HepG2 (cell line): Measurements from ENCODE around the gene IGFLR1. TPM values are rescaled to one million over a fixed set of nuclear protein-coding genes. Genes with fewer than 3 reads are reported as not detected.

Experiments
- AHDC1 ChIP-seq: sonication (generic); formaldehyde crosslinking; IDR thresholded peaks from 2 replicates; pipeline ENCODE4 v1.5.1; 2020; ENCODE audit warnings: mild to moderate bottlenecking, missing genetic modification reagents, borderline replicate concordance
- BRF2 ChIP-seq: sonication (generic); formaldehyde crosslinking; IDR thresholded peaks from 2 replicates; pipeline ENCODE4 v1.8.1; 2022; ENCODE audit warnings: mild to moderate bottlenecking, missing genetic modification reagents
- CREM ChIP-seq, 2 experiments: sonication (generic) in 1 of 2; formaldehyde crosslinking in 1 of 2; IDR thresholded peaks; 2 replicates each; pipeline versions ENCODE4 v1.4.0 to v1.6.1; 2016 to 2020; ENCODE audit warnings: antibody characterized with exemption in 1 of 2, mild to moderate bottlenecking in 1 of 2, missing genetic modification reagents in 1 of 2
- HHEX ChIP-seq: IDR thresholded peaks from 2 replicates; pipeline ENCODE4 v1.6.1; 2016; ENCODE audit warnings: control low read depth
- NONO ChIP-seq, 2 experiments: fragments of 450-650 bp in 1 of 2; sonication (generic) in 1 of 2; formaldehyde crosslinking in 1 of 2; IDR thresholded peaks in 1 of 2; conservative IDR thresholded peaks in 1 of 2; 2 replicates each; pipeline versions ENCODE4 v1.6.1 to v1.8.0; 2017 to 2022; ENCODE audit warnings: mild to moderate bottlenecking in 1 of 2, missing genetic modification reagents in 1 of 2, moderate library complexity in 1 of 2
- TGIF2 ChIP-seq: IDR thresholded peaks from 2 replicates; pipeline ENCODE4 v1.6.1; 2016; ENCODE audit warnings: control low read depth, missing compliant biosample characterization
- TRIM24 ChIP-seq: sonication (generic); formaldehyde crosslinking; IDR thresholded peaks from 2 replicates; pipeline ENCODE4 v1.8.0; 2022; ENCODE audit warnings: mild to moderate bottlenecking, missing genetic modification reagents
- ZNF205 ChIP-seq: IDR thresholded peaks from 2 replicates; pipeline ENCODE4 v1.6.1; 2018; ENCODE audit warnings: missing biosample characterization, missing genetic modification reagents
- ZNF337 ChIP-seq: sonication (generic); formaldehyde crosslinking; IDR thresholded peaks from 2 replicates; pipeline ENCODE4 v1.5.1; 2020; ENCODE audit warnings: missing genetic modification reagents, low read depth, mild to moderate bottlenecking, borderline replicate concordance
- ZNF382 ChIP-seq: sonication (generic); formaldehyde crosslinking; IDR thresholded peaks from 2 replicates; pipeline ENCODE4 v1.5.0; 2020; ENCODE audit warnings: missing genetic modification reagents, mild to moderate bottlenecking, borderline replicate concordance
- ZNF503 ChIP-seq: sonication (generic); formaldehyde crosslinking; IDR thresholded peaks from 2 replicates; pipeline ENCODE4 v1.4.0; 2020; ENCODE audit warnings: missing genetic modification reagents
- ZNF564 ChIP-seq: sonication (generic); formaldehyde crosslinking; IDR thresholded peaks from 2 replicates; pipeline ENCODE4 v1.8.1; 2023; ENCODE audit warnings: mild to moderate bottlenecking, missing genetic modification reagents
- ZNF609 ChIP-seq: sonication (generic); formaldehyde crosslinking; IDR thresholded peaks from 2 replicates; pipeline ENCODE4 v1.4.0; 2020; ENCODE audit warnings: mild to moderate bottlenecking, missing genetic modification reagents, borderline replicate concordance
- polyA plus RNA-seq, 8 experiments: library from polyadenylated mRNA; depleted of rRNA in 3 of 8; stranded (reverse) in 7 of 8; unstranded in 1 of 8; fragments of >200 nt; fragmentation: Illumina TruSeq in 4 of 8; extraction: Trizol in 4 of 8; gene quantifications; 2 replicates each; pipeline versions ENCODE4 v1.2.1 to v1.2.3, GENCODE V29; 2011 to 2016; ENCODE audit warnings: low read depth in 4 of 8, missing spikeins in 1 of 8, mixed read lengths in 1 of 8; ENCODE audit not compliant: insufficient read depth in 1 of 8
- total RNA-seq, 5 experiments: library from RNA; depleted of rRNA; stranded (reverse); fragments of >200 nt; fragmentation: Illumina TruSeq; extraction: Trizol; gene quantifications; 2 replicates each; pipeline ENCODE4 v1.2.3, GENCODE V29; 2016; ENCODE audit warnings: low read depth in 1 of 5

IGFLR1 gene
- total and polyA plus RNA-seq, 2 of the 13 experiments (the other 11 are each of a cell fraction or from before 2014, with no cell fraction given), result 5.4 to 8.9 TPM

GRCh38 chr19:35748106-35749020 lies 6.1 kb upstream of the IGFLR1 start, which contains the start of gene LIN37 (continued):
- TF ChIP-seq AHDC1 (CRISPR knock-in tag), result no peak
- TF ChIP-seq ZNF609 (CRISPR knock-in tag), result peak; percentile 42; the same call in 1 of the 2 replicates
- no peak; the same call in 1 of the 2 replicates for TF ChIP-seq ZNF503
- no peak for TF ChIP-seq HHEX (CRISPR knock-in tag)
- TF ChIP-seq TGIF2, result no peak
- TF ChIP-seq ZNF337 (CRISPR knock-in tag), result no peak
- TF ChIP-seq ZNF382 (CRISPR knock-in tag), result no peak
- TF ChIP-seq BRF2 (CRISPR knock-in tag), result no peak
- peak; percentile 99 for TF ChIP-seq CREM (IDR thresholded peaks at IDR 0.05)
- no peak for TF ChIP-seq CREM (CRISPR knock-in tag; IDR thresholded peaks at IDR 0.05)
- TF ChIP-seq TRIM24 (CRISPR knock-in tag), result no peak
- no peak for TF ChIP-seq ZNF564 (CRISPR knock-in tag)
- no peak for TF ChIP-seq NONO (IDR thresholded peaks at IDR 0.05)
- TF ChIP-seq NONO (CRISPR knock-in tag; conservative IDR thresholded peaks at IDR 0.05), result peak; percentile 37; the same call in 1 of the 2 replicates
- TF ChIP-seq ZNF205 (CRISPR knock-in tag), result 0 out of 2 replicates have a peak, but pooled peaks have one; percentile 38
